HG03342 (cell line): Measurements from ENCODE around the gene IKZF5.

Experiments used
- ATAC-seq: cut with Tn5 transposase; IDR thresholded peaks from one replicate; pipeline ENCODE4 v1.9.1; 2021; ENCODE audit warnings: mild to moderate bottlenecking, moderate library complexity; ENCODE audit not compliant: unreplicated experiment

IKZF5 gene

GRCh38 chr10:123008355-123009104 lies at the start of gene IKZF5, which contains the start of gene ACADSB:
Gene IKZF5, minus strand, starts transcription at chr10:123008795. Its CDS starts 10,170 bp downstream, at chr10:122998625.
Gene ACADSB, plus strand, starts transcription at chr10:123009006. Its CDS starts 24 bp downstream, at chr10:123009030.
- peak; percentile 85 for ATAC-seq

- ATAC-seq, result no peak
Measured at GRCh38 chr10:123057968-123058367, 49.4 kb upstream of the IKZF5 start.

GRCh38 chr10:123045961-123046731 lies 37.6 kb upstream of the IKZF5 start:
- ATAC-seq, result no peak

GRCh38 chr10:123044391-123044790 lies 35.8 kb upstream of the IKZF5 start:
- ATAC-seq, result no peak

- peak; percentile 93 for ATAC-seq
Measured at GRCh38 chr10:123043409-123043925, 34.9 kb upstream of the IKZF5 start.

- no peak for ATAC-seq
Measured at GRCh38 chr10:123042708-123043408, 34.3 kb upstream of the IKZF5 start.

GRCh38 chr10:123039632-123039930 lies 31.0 kb upstream of the IKZF5 start:
- no peak for ATAC-seq

GRCh38 chr10:123038782-123039631 lies 30.4 kb upstream of the IKZF5 start:
- no peak for ATAC-seq

- no peak for ATAC-seq
Measured at GRCh38 chr10:123035467-123036086, 27.0 kb upstream of the IKZF5 start.

- no peak for ATAC-seq
Measured at GRCh38 chr10:123034332-123034731, 25.7 kb upstream of the IKZF5 start.

- ATAC-seq, result no peak
Measured at GRCh38 chr10:123031124-123031523, 22.5 kb upstream of the IKZF5 start.

- ATAC-seq, result no peak
Measured at GRCh38 chr10:123027861-123028260, 19.3 kb upstream of the IKZF5 start.

- no peak for ATAC-seq
Measured at GRCh38 chr10:123026302-123026701, 17.7 kb upstream of the IKZF5 start.

GRCh38 chr10:123024540-123024939 lies 15.9 kb upstream of the IKZF5 start:
- no peak for ATAC-seq

GRCh38 chr10:123021517-123021916 lies 12.9 kb upstream of the IKZF5 start:
- no peak for ATAC-seq

GRCh38 chr10:123019941-123020703 lies 11.5 kb upstream of the IKZF5 start:
- ATAC-seq, result no peak

- no peak for ATAC-seq
Measured at GRCh38 chr10:123019264-123019663, 10.7 kb upstream of the IKZF5 start.

GRCh38 chr10:123018531-123018930 lies 9.9 kb upstream of the IKZF5 start:
- no peak for ATAC-seq

GRCh38 chr10:123017421-123018165 lies 9.0 kb upstream of the IKZF5 start:
- no peak for ATAC-seq
